Raji (cell line): ENCODE results near the gene POC1A.

Experiments
- POLR2A ChIP-seq: IDR thresholded peaks from 2 replicates; pipeline ENCODE4 v1.6.1; 2011; ENCODE audit warnings: low read depth, low read length, control low read depth; ENCODE audit not compliant: insufficient read depth

Gene POC1A

DNA sequence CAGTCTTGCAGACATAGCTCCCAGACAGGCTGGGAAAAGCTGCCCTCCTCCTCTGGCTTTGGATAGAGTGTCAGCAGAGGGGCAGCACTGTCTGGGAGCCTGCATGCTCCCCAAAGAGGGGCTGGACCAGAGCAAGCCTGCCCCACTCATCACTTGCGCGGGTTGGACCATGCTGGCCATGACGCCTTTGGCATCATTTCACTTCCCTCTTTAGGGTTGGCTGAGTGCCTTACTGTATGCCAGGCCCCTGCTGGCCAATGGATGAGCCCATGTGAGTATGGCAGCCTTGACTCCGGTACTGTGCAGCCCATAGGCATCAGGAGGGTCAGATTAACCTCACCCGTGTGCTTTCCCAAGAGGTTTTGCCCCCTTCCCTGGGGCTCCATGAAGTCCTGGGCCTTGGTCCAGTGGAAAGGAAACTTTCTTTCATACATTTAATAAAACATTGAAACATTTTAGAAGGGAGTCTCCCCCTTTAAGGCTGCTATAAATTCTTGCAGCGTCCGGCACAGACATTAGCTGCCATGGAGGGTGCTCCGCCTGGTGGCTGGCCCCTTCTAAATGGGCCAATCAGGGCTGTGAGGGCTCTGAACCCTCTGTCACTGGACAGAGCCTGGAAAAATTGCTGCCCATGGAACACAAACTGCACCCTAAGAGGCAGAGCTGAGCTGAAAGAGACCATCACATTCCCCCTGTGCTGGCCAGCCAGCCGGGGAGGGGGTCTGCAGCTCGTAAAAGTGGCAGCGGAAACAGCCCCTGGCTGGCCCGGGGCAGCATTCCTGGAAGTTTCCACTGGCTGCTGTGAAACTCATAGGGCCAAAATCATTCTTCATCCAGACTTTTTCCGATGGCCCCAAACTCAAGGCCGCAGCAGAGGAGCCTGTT, 77.1 kb downstream of the POC1A start:
- no peak for TF ChIP-seq POLR2A

DNA sequence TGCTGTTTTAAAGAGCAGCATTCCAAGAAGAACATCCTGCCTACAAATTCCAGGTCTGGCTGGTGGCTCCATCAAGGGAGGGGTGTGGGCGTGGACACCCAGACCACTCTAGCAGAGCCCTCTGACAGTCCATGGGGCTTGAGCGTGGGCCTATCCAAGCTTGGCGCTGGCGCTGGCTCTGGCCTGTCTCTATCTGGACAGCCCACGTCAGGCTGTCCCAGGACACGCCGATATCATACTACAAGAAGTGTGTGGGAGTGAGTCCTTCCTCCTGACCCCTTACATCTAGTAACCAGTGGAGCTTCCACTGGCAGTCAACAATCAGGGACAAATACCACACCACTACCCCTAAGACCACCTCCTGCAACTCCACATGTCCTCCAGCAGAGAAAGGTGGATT, 80.7 kb downstream of the POC1A start:
- no peak for TF ChIP-seq POLR2A

- TF ChIP-seq POLR2A: no peak
Measured at GRCh38 chr3:52072471-52072870, 81.8 kb downstream of the POC1A start.

GRCh38 chr3:52072020-52072419, 82.2 kb downstream of the POC1A start:
- TF ChIP-seq POLR2A: no peak

DNA sequence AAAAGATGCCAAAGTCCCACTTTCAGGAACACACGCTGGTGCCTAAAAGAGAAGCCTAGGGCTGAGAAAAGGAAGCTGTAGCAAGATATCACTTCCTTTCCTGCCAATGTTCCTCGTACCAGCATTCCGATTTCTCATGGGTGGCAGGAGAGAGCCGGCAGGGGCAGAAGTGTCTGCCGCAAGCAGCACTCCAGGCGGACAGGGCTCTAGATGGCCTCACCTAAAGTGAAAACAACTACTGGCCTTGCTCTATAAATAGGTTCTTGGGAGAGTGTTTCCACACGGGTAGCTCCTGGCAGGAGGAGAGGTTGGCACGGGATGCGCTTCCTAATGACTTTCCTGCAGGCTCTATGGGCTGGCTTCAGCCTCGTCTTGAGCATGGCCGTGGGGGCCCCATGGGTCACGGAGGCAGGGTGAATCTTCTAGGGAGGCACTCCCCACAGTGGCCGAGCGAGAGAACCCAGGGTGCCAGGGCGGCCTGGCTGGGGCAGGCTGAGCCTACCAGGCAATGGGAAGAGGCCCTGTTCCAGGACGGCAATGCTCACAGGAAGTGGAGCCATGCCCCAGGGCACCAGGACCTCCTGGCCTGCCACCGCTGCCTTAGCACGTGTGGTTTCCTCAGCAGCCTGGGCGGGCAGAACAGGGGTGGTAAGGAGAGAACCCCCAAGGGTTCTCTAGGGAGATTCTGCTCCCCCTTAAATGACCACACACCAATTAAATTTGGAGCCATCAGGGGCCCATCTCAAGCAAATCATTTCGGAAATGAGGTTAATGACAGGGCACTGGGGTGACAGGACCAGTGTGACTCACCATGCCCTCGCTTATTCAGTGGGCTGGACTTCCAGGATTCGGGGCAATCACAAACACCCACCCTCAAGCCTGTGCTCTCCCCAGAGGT, 83.2 kb downstream of the POC1A start:
- TF ChIP-seq POLR2A: no peak

- TF ChIP-seq POLR2A: no peak
Measured at GRCh38 chr3:52069855-52070254, 84.4 kb downstream of the POC1A start.

DNA sequence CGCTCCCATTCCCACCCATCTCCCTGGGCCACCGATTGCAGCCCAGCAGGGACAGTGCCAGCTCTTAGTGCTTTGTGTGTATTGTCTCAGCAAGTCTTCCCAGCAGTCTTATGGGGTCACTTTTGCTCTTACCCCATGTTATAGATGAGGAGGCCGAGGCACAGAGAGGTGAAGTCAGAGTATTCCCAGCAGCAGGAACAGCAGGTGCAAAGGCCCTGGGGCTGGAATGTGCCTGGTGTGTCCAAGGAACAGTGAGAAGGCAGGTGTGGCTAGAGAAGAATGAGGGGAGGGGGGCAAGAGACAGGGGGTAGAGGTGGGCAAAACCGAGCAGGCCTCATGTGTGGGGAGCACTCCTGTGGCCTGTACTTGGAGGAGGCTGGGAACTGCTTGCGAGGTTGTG, 85.1 kb downstream of the POC1A start:
- no peak for TF ChIP-seq POLR2A

GRCh38 chr3:52068730-52069129, 85.5 kb downstream of the POC1A start:
- TF ChIP-seq POLR2A: no peak

GRCh38 chr3:52068055-52068571, 86.1 kb downstream of the POC1A start:
- TF ChIP-seq POLR2A: no peak

DNA sequence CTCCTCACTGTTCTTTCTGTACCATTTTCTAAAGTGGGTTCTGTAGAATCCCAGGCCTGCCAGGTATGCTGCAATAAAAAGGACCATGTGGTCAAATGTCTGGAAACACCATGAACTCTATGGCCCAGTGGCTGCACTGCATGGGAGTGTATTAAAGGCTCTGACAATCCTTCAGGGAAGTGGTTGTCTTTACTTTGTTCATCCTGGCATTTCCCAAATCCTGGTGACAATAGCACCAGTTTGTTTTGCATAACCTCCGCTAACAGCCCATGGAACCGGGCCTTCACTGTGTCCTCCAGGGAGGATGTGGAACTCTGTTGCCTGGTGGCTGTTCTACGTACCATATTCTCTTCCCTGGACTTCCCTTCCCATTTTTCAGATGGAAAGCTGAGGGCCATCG, 86.7 kb downstream of the POC1A start:
- no peak for TF ChIP-seq POLR2A

DNA sequence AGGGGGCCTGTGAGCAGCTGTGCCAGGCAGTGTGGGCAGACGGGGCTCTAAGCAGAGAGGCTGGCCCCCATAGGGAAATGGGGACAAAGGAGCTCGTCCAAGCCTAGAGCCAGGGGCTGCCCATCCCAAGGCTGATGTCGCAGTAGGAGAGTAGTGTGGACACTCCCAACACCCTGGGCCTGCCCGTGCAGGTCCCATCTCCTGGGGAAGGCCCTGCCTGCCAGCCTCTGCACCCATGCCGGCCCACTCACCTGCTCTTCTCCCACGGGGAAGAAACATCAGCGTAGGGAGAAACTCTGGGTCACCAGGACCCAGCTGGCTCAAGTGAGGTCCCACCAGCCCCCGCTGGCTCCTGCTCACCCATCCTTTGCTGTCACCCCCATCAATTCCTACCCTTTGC, 87.2 kb downstream of the POC1A start:
- TF ChIP-seq POLR2A: no peak

DNA sequence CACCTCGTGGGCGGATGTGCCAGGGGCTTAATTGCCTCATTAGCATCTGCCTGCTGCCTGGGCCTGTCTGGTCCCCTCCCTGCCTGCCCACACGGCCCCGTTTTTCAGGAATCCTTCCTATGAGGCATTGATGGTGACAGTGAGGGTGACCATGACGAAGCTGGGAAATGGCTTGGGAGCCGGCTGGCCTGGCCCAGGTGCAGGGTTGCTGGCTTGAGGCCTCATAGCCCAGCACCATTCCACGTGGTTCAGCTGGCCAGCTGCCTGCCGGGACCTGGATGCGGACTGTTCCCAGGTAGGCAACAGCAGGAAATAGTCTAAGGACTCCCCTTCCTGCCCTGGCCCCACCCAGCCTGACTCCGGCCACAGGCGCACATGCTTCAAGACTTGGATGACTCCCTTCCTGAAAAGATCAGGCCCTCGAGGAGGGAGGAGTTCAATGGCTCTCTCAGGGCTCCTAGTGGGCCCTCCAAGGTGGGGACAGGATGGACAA, 88.9 kb downstream of the POC1A start:
- no peak for TF ChIP-seq POLR2A

- no peak for TF ChIP-seq POLR2A
Measured at GRCh38 chr3:52064561-52064960, 89.7 kb downstream of the POC1A start.

DNA sequence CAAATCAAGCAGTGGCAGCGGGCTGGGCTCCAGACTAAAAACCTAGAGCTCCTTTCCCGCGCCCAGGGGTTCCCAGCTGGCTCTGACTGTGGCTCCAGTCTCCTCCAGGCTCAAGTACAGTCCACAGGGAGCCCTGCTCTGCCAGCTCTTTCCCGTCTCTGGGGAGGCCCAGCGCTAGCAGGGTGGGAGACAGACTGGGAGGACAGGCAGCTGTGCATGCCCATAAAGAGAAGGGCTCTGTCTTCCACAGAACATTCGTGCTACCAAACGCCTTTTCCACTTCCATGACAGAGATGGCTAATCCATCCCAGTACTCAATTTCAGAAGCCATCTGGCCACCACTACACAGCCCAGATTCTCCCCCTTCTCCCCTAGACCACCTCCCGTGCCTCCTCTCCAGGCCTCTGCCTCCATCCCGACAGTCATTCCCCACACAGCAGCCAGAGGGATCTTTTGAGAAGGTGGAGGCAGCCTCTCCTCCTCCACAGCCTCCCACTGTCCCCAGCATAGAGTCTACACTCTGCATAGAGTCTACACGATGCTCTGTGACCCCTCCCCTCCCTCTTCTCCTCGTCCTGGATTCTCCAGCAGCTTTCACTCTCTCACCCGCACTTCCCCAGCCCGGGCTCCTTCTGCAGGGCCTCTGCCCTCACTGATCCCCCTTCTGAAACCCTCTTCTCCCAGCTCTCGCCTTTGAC, 91.0 kb downstream of the POC1A start:
- TF ChIP-seq POLR2A: no peak

DNA sequence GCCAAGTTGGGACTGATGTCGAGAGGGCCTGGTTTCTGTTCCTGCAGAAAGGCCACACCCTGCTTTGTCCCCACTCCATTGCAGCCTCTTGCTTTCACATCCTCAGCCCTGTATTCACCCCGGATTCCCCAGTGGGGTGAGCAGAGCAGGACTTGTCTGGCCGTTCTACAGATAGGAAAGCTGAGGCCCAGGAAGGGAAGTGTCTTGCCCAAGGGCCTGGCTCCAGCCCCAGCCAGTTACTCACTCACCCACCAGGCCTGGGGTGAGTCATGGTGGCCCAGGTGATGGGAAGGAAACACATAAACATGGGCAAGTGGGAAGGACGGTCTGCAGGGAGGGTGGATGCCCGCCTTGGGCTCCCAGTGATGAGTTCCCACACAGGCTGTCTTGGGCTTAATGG, 91.7 kb downstream of the POC1A start:
- TF ChIP-seq POLR2A: no peak

DNA sequence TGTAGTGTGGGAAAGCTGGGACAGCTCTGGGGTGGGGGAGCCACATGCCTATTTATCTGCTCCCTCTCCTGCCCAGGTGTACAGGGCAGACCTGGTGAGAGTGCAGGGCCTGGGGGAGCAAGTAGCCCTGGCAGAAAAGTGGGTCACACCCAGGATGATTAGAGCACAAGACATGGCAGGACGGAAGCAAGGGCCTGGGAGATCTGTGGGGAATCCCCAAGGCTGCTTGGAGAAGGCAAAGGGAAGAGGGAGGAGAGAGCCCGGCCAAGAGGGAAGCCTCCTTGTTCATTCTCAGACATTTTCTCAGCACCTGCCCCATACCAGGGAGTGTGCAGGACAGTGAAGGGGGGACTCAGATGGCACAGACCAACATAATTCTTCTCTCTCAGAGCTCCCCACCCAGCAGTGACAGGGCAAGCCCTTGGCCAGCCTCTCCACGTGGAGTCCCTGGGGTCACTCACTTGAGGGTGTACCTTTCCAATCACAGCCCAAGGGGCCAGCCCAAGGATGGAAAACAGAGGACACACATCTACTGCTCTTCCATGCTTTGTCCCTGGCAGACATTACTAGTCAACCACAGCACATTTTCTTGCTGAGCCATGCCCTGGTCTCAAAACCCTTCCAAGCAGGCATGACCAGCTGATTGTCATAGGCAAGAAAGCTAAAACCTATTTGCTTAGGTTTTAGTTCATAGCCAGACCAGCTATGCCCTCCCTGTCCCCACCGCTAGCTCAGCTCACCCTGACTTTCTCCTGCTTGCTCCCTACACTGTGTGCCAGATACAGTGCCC, 92.9 kb downstream of the POC1A start:
- no peak for TF ChIP-seq POLR2A
